ENCODE measurements around the gene REPS2.

REPS2 gene

DNA sequence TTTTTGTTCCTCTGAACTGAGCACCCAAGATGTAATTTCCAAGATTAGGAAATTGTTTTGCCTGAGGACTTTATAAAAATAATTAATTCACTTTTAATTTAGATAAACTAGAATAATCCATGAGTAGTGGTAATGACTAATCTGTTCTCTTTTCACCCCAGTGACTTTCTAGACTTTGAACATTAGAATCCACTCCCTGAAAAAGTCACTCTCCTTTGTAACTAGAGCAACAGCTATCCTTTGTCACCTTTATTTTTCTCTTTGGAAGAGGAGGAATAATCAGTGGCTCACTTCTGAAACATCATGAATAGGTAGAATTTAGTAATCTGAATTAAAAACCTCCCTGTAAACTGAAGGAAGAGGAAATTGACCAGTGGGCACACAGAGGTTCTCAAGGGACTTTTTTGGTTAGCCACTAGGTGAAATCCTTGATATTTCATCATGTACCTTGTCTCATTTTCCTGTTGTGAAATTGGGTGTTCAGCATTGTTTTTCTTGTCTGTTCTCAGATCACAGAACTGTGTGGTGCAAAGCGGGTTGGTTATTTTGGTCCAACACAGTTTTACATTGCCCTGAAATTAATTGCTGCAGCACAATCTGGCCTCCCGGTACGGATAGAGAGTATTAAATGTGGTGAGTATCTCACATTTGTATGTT, 59.4 kb downstream of the REPS2 start:
- DNase-seq (ENCODE audit: low spot score), result no peak

DNA sequence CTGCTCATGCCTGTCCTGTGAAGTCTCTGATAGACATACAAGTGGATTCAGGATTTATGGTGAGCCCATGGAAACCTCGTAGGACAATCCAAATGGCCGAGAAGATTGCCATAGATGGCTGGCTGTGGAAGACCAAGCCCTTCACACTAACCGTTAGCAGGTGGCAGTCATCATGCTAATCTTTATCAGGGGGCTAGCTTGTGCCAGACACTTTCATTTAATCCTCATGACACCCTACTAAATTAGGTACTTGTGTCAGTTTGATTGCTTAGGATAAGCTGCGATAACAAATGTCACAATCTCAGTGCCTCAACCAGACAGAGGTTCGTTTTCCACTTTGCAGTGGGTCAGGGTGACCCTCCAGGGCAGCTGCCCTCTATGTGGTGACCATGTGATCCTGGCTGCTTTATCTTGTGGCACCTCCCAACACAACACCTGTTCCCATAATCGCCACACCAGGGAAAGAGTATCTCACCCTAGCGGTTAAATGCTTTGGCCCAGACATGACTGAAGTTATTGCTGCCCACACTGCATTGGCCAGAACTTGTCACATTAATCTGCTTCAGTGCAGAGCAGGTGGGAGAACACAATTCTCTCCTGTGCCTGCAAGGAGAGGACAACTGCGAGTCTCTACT, 60.8 kb downstream of the REPS2 start:
- no peak for DNase-seq (ENCODE audit: low spot score)

DNA sequence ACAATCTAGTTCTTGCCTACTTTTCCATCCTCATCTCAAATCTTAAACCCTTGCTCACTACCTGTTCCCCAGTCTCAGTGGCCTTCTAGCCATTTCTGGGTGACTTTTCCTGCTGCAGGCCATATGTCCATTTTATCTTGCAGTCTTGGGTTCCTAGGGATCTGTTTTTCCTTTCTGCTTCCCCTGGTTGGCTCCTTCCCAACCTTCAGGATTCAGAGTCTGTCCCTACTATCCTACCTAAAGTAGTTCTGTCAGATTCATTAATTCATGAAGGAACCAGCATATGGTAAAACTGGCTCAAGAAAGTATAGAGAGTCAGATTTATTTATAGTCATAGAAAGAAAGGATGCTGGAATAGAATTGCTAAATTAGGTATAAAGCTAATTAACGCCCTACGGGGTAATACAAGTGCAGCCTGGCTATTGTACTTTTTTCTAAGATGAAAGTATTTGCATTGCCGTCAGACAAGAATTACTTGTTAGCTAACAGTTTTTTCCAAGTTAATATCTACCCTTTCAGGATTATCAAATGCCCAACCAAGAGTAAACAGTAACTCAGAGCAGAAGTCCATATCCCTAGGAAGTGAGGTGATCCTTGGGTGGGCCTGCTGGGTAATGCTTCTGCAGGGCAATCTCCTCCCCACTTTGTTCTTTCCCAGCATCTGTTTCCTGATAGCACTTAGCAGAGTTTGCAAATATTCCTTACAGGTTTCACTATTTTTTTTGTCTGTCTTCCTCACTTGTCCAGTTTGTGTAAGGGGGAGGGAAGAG, 63.6 kb downstream of the REPS2 start:
- no peak for DNase-seq (ENCODE audit: low spot score)

DNA sequence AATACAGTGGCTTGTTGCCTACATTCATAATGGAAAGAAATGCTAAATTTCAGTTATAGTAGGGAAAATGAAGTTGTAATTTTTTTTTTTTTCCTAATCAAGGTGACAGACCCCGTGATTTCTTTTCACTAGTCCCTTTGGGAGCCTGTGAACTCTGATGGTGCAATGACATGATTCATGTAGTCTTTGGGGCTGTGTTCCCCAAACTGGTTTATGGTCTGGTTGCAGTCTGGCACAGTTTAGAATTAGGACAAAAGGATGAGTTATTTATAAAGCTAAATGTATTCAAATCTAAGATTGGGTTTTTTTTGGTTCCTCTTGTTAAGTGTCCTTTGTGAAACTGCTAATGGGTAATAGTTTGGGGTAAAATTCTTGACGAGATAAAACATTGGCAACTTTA, 66.0 kb downstream of the REPS2 start:
- no peak for DNase-seq (ENCODE audit: low spot score)

DNA sequence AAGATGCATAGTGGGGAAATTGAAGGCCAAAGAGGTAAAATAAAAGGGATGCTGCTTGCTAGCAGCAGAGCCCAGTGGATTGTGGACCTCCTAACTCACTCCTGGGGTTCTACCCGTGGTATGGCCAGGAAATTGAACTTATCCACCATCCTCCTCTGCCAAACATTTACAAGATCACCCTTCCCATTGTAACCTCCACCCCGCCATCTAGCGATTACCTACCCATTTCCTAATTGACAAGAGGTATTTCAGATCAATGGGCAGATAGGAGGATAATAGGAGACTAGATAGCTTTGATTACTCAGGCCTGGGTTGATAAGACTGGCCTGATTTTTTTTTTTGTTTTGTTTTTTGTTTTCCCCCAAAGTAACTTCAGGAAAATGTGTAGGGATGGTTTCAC, 67.8 kb downstream of the REPS2 start:
- no peak for DNase-seq (ENCODE audit: low spot score)

DNA sequence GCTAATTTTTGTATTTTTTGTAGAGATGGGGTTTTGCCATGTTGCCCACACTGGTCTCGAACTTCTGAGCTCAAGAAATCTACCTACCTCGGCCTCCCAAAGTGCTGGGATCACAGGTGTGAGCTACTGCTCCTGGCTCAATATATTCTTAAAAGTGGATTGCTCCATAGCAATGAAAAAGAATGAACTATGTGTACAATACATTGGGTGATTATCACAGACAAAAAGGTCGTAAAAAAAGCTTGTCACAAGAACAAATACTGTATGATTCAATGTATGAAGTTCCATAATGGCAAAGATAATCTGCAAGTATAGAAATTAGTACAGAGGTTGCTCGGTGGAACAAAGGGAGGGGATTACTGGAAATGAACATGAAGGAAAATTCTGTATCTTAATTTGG, 70.7 kb downstream of the REPS2 start:
- no peak for DNase-seq (ENCODE audit: low spot score)

DNA sequence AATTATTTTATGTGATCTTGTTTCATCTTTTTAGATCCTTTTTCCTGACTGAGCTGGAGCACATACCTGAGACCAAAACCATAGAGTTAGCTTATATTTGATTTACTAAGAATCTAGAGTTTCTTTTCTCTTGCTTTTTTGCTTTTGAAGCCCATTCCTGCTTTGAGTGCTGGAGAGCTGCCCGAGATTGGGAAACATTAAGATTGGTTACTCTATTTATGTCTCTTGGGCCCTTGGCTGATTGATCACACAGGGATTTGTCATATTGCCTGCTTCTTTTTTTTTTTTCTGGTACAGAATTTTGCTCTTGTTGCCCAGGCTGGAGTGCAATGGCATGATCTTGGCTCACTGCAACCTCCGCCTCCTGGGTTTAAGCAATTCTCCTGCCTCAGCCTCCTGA, 73.9 kb downstream of the REPS2 start:
- no peak for DNase-seq (ENCODE audit: low spot score)

DNA sequence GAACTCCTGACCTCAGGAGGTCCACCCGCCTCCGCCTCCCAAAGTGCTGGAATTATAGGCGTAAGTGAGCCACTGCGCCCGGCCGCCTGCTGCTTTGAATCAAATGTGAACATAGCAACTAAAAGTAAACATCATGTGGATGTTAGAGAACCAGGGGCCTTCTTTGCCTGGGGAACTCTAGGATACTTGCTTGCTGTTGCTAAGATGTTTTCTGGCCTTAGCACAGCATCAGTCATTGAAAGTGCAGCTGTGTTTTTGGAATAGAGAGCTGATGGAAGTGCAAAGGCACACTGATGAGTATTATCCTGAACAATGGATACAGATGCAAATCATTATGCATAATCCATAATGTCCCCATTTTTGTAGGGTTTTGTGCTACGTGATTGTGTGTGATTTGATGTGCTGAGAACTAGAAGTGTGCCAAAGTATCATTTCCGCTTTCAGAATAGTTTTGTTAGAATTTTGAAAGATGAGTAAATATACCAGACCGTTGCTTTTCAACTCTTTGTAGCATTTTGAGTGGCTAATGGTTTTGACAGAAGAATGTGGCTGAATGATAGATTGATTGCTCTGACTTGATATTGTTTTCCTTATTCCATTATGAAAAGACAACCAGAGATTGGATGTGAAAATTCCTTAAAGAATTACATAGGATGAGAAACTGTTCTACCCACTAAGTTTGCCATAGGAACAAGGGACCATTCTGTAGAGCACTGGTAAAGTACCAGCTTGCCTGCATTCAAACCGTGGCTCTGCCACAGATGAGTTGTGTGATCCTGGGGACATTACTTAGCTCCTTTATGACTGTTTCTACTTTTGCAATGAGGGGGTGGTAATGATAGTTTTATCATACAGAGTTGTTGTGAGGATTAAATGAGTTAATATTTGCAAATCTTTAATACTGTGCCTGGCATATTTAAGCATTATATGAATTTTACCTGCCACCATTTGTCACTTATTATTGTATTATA, 74.7 kb downstream of the REPS2 start:
- DNase-seq (ENCODE audit: low spot score), result no peak

DNA sequence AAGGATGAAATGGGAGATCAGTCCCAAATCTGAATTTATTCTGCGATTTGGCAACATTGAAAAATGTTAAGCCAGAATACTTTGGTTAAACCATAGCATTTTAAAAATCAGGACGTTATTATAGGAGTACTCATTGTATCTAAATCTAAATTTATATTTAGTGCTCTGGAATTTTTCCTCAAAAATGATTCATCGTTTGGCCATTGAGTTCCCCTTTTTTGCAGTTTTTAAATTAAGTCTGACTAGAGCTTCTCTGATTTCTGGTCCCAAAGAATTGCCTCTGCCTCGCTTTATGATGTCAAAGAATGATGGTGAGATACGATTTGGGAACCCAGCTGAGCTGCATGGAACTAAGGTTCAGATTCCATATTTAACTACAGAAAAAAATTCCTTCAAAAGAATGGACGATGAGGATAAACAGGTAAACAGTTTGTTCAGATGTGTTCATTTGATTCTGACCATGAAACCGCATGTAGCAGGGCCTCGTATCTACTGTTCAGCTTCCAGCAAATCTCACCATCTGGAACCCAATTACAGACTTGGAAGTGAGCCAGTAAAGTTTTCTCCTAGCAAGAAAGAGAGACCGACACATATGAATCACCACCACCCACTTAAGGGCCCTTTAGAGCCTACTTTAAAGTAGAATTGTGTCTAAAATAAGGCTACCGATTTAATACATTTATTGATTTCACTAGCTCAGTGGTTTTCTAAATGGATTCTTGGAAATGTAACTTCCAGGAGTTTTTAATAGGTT, 75.6 kb downstream of the REPS2 start:
- no peak for DNase-seq (ENCODE audit: low spot score)

DNA sequence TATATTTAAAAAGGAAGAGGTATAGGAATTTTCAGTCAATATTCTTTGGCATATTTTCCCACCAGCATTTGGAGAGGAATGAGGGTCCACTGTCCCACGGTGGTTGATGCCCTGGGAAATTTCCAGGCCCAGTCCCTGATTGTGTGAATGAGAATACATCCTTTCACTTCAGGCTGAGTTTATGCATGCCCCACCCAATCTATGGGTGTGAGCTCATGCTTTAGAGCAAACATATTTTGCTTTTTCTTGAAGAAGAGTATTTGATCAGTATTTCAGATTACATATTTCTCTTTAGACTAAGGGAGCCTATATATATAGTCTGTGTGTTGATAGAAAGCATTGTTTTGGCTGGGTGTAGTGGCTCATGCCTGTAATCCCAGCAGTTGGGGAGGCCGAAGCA, 77.2 kb downstream of the REPS2 start:
- DNase-seq (ENCODE audit: low spot score), result no peak

DNA sequence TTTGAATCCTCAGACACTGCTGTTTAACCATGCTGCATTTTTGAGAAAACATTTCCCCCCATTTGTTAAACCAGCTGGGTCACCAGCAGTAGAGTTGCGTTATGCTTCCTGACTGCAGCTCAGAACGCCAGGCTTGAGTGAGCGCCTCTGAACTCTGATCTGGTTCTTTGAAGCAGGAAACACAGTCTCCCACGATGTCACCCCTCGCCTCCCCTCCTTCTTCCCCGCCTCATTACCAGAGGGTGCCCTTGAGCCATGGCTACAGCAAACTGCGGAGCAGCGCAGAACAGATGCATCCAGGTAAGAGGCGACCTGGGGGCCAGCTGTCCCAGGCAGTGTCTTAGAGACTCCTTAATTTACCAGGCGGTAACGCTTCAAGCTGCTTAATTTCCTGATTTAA, 78.4 kb downstream of the REPS2 start:
- DNase-seq (ENCODE audit: low spot score), result no peak

DNA sequence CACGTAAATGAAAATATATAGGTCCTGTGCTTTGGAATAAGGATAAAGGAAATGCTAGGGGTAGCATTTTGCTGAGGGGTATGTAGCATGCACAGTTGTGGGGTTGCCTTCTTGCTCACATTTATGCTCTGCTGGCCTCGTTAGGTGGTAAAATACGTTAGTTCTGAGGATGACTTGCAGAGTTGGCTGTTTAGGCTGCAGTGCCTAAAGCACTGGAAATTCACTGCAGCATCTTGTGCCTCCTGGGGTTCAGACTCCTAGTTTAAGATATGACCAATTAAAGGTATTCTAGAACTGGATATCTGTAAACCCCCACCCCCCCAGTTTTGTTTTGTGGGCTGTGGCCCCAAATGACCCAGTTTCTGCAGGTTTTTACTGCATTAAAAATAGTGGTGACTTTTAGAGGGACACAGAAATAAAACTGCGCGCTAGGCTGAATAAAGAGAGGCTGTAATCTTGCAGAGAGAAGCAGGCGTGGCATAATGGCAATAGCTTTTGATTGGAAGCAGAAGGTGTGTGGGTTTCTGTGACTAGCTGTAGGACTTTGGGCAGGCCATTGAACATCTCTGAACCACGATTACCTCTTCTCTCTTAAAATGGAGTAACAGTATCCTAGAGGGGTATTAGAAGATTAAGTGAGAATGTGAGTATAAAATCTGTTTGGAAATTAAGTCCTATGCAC, 79.3 kb downstream of the REPS2 start:
- no peak for DNase-seq (ENCODE audit: low spot score)

DNA sequence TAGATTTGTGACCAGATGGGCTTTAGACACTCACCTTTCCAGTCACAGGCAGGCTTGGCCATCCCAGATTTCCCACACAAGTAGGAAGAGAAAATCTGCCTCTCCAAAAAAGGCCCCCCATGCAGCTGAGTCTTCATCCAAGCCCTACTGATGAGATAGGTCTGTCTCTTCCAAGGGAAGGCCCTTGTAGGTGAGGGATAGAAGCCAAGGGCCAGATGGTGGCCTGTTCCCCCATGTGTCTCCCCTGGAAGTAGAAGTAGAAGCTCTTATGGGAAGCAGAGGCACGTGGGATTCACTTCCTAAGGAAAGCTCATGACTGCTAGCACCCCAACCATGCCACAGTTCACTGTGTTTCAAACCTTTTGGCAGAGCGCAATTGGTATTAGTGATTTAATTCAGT, 81.5 kb downstream of the REPS2 start:
- DNase-seq (ENCODE audit: low spot score), result no peak

DNA sequence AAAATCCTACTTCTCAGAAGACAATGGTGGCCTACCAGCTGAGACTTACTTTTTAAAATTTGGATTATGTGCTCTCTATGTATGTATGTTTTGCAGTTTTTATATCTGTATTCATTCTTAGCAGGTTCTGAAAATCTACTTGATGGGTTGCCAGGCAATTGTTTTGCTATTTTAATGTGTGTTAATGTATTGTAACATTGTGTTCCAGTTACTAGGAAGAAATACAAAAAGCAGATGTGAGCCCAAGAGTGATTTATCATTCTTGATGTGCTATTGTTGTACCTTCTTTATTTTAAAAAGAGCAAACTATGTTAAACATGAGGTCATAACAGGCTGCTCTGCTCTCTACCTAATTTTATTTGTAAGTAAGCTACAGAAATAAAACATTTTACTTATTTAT, 81.9 kb downstream of the REPS2 start:
- DNase-seq (ENCODE audit: low spot score), result no peak

DNA sequence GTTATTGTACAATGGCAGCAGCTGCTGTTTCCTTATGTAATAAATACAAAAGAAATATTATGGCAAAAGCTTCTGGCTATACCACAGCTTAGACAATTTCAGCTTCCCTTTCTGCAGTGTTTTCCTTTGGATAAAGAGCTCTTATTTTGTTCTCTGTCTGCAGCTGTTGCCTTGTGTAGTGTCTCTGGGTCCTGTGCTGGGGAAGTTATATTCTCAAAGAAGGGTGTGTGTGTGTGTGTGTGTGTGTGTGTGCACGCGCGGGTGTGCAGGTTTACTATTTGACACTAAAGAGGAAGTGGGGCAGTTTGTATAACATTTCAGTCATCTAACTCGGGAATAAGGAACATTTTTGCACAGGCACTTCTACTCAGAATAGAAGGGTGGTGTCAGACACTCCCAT, 83.6 kb downstream of the REPS2 start:
- no peak for DNase-seq (ENCODE audit: low spot score)

DNA sequence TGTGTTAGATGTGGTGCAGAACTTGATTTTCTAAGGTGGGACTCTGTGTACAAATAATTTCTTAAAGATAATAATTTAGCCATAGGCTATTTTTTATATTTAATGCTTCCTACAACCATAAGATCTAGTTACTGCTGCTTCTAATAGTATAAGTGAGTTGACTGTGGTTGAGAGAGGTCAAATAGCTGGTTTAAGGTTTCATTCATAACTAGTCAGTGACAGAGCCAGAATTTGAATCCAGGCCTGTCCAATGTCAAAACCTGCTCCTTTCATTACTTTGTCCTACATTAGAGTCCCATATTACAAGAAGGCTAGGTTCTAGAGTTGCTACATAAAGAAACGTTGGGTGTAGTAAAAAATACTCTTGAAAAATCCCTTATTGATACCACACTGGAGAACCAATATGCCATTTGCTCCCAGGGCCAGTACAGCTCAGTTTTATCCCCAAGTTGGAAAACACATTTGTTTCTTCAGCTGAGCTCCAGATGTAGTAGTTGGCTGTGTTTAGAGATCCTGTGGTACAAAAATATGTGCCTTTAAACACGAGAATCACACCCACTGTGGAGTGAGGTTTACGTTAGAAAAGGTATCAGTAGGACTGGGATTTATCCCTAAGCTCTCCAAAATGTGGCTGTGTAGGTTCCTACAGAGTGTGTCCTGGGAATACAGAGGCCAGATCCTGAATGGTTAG, 84.3 kb downstream of the REPS2 start:
- no peak for DNase-seq (ENCODE audit: low spot score)

DNA sequence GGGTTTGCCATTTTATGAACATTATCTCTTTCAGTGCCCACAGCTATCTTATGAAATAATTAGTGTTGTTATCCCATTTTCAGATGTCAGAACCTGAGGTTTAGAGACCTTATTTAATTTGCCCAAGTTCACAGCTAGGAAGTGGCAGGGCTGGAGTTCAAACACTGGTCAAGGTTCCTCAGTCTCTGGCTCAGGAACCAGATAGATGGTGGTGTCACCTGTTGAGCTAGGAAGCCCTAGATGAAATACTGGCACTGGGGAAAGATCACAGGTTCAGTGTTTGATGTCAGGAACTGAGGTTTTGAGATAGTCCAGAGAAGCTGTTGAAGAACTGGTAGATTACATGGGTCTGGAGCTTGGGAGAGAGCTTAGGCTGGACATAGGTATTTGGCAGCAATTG, 85.4 kb downstream of the REPS2 start:
- DNase-seq (ENCODE audit: low spot score), result no peak

DNA sequence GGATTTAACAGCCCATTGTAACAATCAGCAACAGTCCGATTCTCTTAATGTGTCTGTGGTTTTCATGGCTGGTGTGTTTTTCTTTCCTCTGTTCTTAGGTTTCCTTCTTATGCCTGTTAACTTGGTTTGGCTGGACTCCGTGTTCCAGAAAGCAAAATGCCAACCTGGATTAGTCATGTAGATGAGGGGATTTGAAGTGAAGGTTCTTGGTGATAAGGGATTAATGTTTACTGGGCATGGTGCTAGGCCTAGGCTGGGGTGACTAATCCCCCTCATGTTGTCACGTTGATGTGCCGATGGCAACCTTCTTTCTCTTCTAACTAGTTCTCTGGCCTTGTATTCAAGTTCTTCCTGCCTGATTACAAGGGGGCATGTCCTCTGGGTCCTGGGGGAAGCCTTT, 85.9 kb downstream of the REPS2 start:
- DNase-seq (ENCODE audit: low spot score), result no peak

DNA sequence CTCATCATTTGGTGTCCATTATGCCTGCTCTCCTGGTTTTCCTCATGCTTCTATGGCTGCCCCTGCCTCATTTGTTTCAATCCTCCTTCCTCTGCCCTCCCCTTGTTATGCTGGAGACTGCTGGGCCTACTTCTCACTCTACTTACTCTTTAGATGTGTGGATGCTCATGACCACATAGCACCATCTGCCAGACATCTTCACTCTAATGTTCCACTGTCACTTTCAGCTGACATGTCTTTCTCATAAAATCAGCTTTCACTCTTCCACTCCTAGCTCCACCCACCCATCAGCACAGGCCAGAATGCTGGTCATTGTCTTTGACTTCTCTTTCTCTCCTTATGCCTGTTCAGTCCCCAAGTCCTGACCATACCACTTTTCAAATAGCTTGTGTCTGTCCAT, 86.8 kb downstream of the REPS2 start:
- DNase-seq (ENCODE audit: low spot score), result no peak

DNA sequence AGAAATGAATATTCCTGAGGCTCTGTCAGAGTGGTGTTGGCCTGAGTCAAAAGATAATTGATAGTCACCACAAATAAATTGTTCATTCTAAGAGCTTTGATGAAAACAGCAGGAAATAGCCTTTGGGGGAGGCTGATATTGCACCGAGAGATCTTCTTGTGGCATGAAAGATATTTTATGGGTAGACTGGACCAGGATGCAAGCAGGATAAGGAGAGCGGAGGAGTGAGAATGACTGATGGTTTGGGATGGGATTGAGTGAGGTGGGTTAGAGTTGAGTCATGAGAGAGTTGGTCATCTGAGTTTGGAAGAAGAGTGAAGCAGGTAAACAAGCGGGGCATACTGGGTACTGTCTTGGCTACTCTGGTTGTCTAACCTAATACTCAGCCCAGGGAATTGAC, 88.7 kb downstream of the REPS2 start:
- DNase-seq (ENCODE audit: low spot score), result no peak
